ENCODE measurements around the gene VCP. TPM values are rescaled to one million over a fixed set of nuclear protein-coding genes. Genes with fewer than 3 reads are reported as not detected.
A peak's percentile ranks its signal among the peaks of the same experiment; 100 is the strongest.

The VCP gene
- total and polyA plus RNA-seq, 9 of the 15 experiments (the other 6 are each of a cell fraction or from before 2014, with no cell fraction given), result 7.1 to 257 (median 199) TPM

- 0 out of 2 replicates have a peak, but pooled peaks have one; percentile 65 for TF ChIP-seq XRCC5 (IDR thresholded peaks at IDR 0.05; ENCODE audit: low read depth, low read length)
- no peak for TF ChIP-seq ZBTB43 (CRISPR knock-in tag; IDR thresholded peaks at IDR 0.05)
- TF ChIP-seq LARP7 (IDR thresholded peaks at IDR 0.05), result no peak
- TF ChIP-seq NR4A1 (CRISPR knock-in tag; IDR thresholded peaks at IDR 0.05), result no peak
- no peak for TF ChIP-seq NR4A1 (tag; IDR thresholded peaks at IDR 0.05)
- no peak for TF ChIP-seq STAT5B (CRISPR knock-in tag; IDR thresholded peaks at IDR 0.05)
- TF ChIP-seq DACH1 (IDR thresholded peaks at IDR 0.05; ENCODE audit: partially characterized antibody), result no peak
- TF ChIP-seq NCOA1 (IDR thresholded peaks at IDR 0.05; ENCODE audit: low read depth), result peak; percentile 97
- TF ChIP-seq AFF1 (IDR thresholded peaks at IDR 0.05; ENCODE audit: low read depth in 1 of 2, partially characterized antibody in 2 of 2), result no peak
- TF ChIP-seq FOXK1 (CRISPR knock-in tag; IDR thresholded peaks at IDR 0.05; ENCODE audit: borderline replicate concordance), result no peak
- no peak for TF ChIP-seq ZNF24 (IDR thresholded peaks at IDR 0.05)
- no peak for TF ChIP-seq NELFE (IDR thresholded peaks at IDR 0.05; ENCODE audit: insufficient read depth, insufficient read length)
- TF ChIP-seq FOXK2 (conservative IDR thresholded peaks at IDR 0.05 in 1 of 2, IDR thresholded peaks at IDR 0.05 in 1 of 2; ENCODE audit: low read depth in 2 of 2), result peak; percentile 68; a peak in 3 of 4 replicates
- no peak for TF ChIP-seq PHF21A (IDR thresholded peaks at IDR 0.05; ENCODE audit: borderline replicate concordance, low read depth)
- no peak for TF ChIP-seq EHMT2 (IDR thresholded peaks at IDR 0.05)
- no peak for TF ChIP-seq ZNF197 (CRISPR knock-in tag; IDR thresholded peaks at IDR 0.05; ENCODE audit: low read depth)
- peak; percentile 59; the same call in 1 of the 2 replicates for TF ChIP-seq ETS1 (conservative IDR thresholded peaks at IDR 0.05; ENCODE audit: control insufficient read depth, low read depth, low read length)
- TF ChIP-seq ERF (CRISPR knock-in tag; IDR thresholded peaks at IDR 0.05), result no peak
- 0 out of 2 replicates have a peak, but pooled peaks have one; percentile 10 for TF ChIP-seq ZNF263 (CRISPR knock-in tag; IDR thresholded peaks at IDR 0.05; ENCODE audit: borderline replicate concordance)
These were observed 30.6 kb upstream of the VCP start, which contains the start of gene STOML2 (continued) for GRCh38 chr9:35102769-35103659.

All from K562 (cell line).